ENCODE data around the gene RPL37.
"Not testable (repeated sequence)": the region's sequence is repeated elsewhere in the genome, so short reads cannot be mapped to it uniquely, and the experiment has no call there.

RPL37 gene

GRCh38 chr5:40834849-40835787, at the start of gene RPL37:
Gene RPL37 (minus strand): TSS chr5:40835222. CDS start chr5:40835185, 37 bp downstream.
- H3K4me3 ChIP-seq (ENCODE audit: low read depth, low read length): peak within 1 kb of the TSS; percentile 97
- no peak for TF ChIP-seq CTCF (IDR thresholded peaks at IDR 0.05; ENCODE audit: borderline replicate concordance, insufficient read depth, low read depth, low read length)

- not testable (repeated sequence) for H3K4me3 ChIP-seq (ENCODE audit: low read depth, low read length)
These were observed 48.0 kb upstream of the RPL37 start for GRCh38 chr5:40883051-40883450.

- no peak overlapping the region for H3K4me3 ChIP-seq (ENCODE audit: low read depth, low read length)
- TF ChIP-seq CTCF (IDR thresholded peaks at IDR 0.05; ENCODE audit: borderline replicate concordance, insufficient read depth, low read depth, low read length): no peak
These were observed 47.3 kb upstream of the RPL37 start for GRCh38 chr5:40882291-40882690.

DNA sequence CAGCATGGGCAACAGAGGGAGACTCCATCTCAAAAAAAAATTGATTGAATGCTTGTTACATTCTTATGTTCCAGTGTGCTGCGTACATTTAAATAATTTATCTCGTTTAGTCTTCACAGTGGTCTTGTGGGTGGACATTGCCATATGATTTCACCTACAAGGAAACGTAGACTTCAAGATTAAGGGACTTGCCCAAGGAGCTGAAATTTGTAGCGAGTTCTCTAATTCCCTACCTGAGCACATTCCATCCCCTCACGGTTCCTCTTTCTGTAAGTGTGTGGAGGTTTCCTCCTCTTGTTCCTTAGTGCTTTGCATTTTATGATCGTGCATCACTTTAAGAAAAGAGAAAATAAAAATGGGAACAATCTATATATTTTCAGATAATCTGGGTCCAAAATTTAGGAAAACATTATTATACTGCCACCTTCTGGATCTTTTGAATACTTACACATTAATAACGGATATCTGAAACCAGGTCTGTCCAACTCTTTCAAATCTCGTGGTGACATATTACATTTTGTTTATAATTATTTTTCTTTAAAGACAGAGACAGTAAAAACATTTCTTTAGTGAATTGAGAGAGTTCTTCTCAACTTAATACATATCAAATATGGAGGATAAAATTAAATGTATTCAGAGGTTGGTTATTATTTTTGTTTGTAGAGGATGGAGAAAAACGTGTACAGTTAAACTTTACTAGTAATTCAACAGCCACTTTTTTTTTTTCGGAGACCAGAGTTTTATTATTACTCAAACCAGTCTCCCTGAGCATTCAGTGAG, 44.3 kb upstream of the RPL37 start:
- no peak overlapping the region for H3K4me3 ChIP-seq (ENCODE audit: low read depth, low read length)
- 0 out of 2 replicates have a peak, but pooled peaks have one; percentile 7 for TF ChIP-seq CTCF (IDR thresholded peaks at IDR 0.05; ENCODE audit: borderline replicate concordance, insufficient read depth, low read depth, low read length)

- TF ChIP-seq CTCF (IDR thresholded peaks at IDR 0.05; ENCODE audit: borderline replicate concordance, insufficient read depth, low read depth, low read length): no peak
- H3K4me3 ChIP-seq (ENCODE audit: low read depth, low read length): no peak overlapping the region
These were observed 42.5 kb upstream of the RPL37 start for GRCh38 chr5:40877371-40877988.

- H3K4me3 ChIP-seq (ENCODE audit: low read depth, low read length): no peak overlapping the region
- no peak for TF ChIP-seq CTCF (IDR thresholded peaks at IDR 0.05; ENCODE audit: borderline replicate concordance, insufficient read depth, low read depth, low read length)
These were observed 40.9 kb upstream of the RPL37 start for GRCh38 chr5:40875958-40876357.

GRCh38 chr5:40873286-40873880, 38.4 kb upstream of the RPL37 start:
- H3K4me3 ChIP-seq (ENCODE audit: low read depth, low read length): no peak overlapping the region
- TF ChIP-seq CTCF (IDR thresholded peaks at IDR 0.05; ENCODE audit: borderline replicate concordance, insufficient read depth, low read depth, low read length): no peak

DNA sequence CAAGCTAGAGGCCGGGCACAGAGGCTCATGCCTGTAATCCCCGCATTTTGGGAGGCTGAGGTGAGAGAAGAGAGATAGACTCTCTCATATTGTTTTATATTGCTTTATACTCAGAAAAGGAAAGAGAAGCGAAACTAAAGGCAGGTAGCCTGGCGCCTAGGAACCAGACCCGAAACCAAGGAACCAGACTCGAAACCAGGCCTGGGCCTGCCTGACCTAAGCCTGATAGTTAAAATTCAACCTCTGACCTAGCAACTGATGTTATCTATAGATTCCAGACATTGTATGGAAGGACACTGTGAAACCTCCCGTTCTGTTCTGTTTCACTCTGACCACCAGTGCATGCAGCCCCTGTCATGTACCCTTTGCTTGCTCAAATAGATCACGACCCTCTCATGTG, 37.2 kb upstream of the RPL37 start:
- H3K4me3 ChIP-seq (ENCODE audit: low read depth, low read length): not testable (repeated sequence)
